ENCODE results near the gene MAGOH. TPM values are rescaled to one million over a fixed set of nuclear protein-coding genes. Genes with fewer than 3 reads are reported as not detected.

Gene MAGOH
- total and polyA plus RNA-seq, 2 of the 13 experiments (the other 11 are each of a cell fraction or from before 2014, with no cell fraction given) = 24.1 to 87.0 TPM

DNA sequence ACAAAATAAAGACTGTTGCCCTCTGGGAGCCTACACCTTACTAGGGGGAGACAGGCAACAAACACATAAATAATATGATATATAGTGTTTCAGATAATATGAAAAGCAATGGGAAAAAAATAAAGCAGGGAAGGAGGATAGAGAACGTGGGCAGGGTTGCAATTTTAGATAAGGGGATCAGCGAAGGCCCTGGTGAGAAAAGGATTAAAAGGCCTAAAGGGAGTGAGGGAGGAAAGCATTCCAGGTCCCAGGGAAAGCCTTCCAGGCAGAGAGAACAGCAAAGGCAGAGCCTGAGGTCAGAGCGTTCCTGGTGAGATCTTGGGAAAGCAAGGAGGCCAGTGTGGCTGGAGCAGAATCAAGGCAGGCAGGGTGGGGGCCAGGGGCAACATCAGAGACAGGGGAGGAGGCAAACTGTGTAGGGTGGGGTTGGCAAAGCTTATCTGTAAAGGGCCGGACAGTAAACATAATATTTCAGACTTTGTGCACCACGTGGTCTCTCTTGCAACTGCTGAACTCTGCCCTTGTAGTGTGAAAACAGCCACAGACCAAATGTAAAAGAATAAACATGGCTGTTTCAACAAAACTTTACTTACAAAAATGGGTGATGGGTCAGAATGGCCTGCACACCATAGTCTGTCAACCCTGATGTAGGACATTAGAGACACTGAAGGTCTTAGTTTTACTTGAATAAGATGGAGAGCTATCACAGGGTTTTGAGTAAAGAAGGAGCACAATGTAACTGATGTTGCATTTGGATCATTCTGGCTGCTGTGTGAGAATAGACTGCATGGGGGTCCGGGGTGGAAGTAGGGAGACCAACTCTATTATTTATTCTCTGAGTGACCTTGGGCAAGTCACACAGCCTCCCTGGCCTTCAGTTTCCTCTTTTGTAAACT lies 55.0 kb downstream of the MAGOH start (continued):
- TF ChIP-seq NFIC (IDR thresholded peaks at IDR 0.05; ENCODE audit: low read length) (peak; percentile 94), DPF2 (CRISPR knock-in tag; IDR thresholded peaks at IDR 0.05; ENCODE audit: borderline replicate concordance, low read depth) (0 out of 2 replicates have a peak, but pooled peaks have one; percentile 11), ZNF740 (CRISPR knock-in tag; IDR thresholded peaks at IDR 0.05) (0 out of 2 replicates have a peak, but pooled peaks have one; percentile 30), STAT6 (CRISPR knock-in tag; IDR thresholded peaks at IDR 0.05; ENCODE audit: borderline replicate concordance) (peak; percentile 72; the same call in 1 of the 2 replicates), SUZ12 (IDR thresholded peaks at IDR 0.05; ENCODE audit: low read depth, low read length) (no peak), THAP8 (CRISPR knock-in tag; IDR thresholded peaks at IDR 0.05; ENCODE audit: borderline replicate concordance) (no peak), ZNF550 (CRISPR knock-in tag; IDR thresholded peaks at IDR 0.05; ENCODE audit: borderline replicate concordance) (no peak), FOXK2 (IDR thresholded peaks at IDR 0.05) (peak; percentile 96), RAD21 (CRISPR knock-in tag; IDR thresholded peaks at IDR 0.05) (no peak; the same call in 1 of the 2 replicates), TFDP1 (CRISPR knock-in tag; IDR thresholded peaks at IDR 0.05; ENCODE audit: borderline replicate concordance) (no peak), POLR2AphosphoS5 (IDR thresholded peaks at IDR 0.05; ENCODE audit: low read depth, low read length) (peak; percentile 85), HMG20A (CRISPR knock-in tag; IDR thresholded peaks at IDR 0.05; ENCODE audit: borderline replicate concordance) (peak; percentile 87; the same call in 1 of the 2 replicates), IRF2 (CRISPR knock-in tag; IDR thresholded peaks at IDR 0.05) (peak; percentile 77), MIER2 (CRISPR knock-in tag; IDR thresholded peaks at IDR 0.05) (peak; percentile 59; the same call in 1 of the 2 replicates), ZKSCAN1 (IDR thresholded peaks at IDR 0.05; ENCODE audit: low read length) (peak; percentile 44), KLF13 (CRISPR knock-in tag; IDR thresholded peaks at IDR 0.05) (no peak)
- TF ChIP-seq, protein P1, sequence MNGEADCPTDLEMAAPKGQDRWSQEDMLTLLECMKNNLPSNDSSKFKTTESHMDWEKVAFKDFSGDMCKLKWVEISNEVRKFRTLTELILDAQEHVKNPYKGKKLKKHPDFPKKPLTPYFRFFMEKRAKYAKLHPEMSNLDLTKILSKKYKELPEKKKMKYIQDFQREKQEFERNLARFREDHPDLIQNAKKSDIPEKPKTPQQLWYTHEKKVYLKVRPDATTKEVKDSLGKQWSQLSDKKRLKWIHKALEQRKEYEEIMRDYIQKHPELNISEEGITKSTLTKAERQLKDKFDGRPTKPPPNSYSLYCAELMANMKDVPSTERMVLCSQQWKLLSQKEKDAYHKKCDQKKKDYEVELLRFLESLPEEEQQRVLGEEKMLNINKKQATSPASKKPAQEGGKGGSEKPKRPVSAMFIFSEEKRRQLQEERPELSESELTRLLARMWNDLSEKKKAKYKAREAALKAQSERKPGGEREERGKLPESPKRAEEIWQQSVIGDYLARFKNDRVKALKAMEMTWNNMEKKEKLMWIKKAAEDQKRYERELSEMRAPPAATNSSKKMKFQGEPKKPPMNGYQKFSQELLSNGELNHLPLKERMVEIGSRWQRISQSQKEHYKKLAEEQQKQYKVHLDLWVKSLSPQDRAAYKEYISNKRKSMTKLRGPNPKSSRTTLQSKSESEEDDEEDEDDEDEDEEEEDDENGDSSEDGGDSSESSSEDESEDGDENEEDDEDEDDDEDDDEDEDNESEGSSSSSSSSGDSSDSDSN (CRISPR knock-in tag; IDR thresholded peaks at IDR 0.05) = 0 out of 2 replicates have a peak, but pooled peaks have one; percentile 29
- TF ChIP-seq, protein P2, sequence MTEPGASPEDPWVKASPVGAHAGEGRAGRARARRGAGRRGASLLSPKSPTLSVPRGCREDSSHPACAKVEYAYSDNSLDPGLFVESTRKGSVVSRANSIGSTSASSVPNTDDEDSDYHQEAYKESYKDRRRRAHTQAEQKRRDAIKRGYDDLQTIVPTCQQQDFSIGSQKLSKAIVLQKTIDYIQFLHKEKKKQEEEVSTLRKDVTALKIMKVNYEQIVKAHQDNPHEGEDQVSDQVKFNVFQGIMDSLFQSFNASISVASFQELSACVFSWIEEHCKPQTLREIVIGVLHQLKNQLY (CRISPR knock-in tag; IDR thresholded peaks at IDR 0.05) = peak; percentile 92

Data from HepG2 (cell line).